HG03175 (cell line): ENCODE measurements around the gene SREK1IP1.
"Not testable (repeated sequence)": the region's sequence is repeated elsewhere in the genome, so short reads cannot be mapped to it uniquely, and the experiment has no call there.

Experiments used
- ATAC-seq: cut with Tn5 transposase; IDR thresholded peaks from one replicate; pipeline ENCODE4 v1.9.1; 2021; ENCODE audit warnings: mild to moderate bottlenecking, moderate library complexity; ENCODE audit not compliant: unreplicated experiment

Gene SREK1IP1

DNA sequence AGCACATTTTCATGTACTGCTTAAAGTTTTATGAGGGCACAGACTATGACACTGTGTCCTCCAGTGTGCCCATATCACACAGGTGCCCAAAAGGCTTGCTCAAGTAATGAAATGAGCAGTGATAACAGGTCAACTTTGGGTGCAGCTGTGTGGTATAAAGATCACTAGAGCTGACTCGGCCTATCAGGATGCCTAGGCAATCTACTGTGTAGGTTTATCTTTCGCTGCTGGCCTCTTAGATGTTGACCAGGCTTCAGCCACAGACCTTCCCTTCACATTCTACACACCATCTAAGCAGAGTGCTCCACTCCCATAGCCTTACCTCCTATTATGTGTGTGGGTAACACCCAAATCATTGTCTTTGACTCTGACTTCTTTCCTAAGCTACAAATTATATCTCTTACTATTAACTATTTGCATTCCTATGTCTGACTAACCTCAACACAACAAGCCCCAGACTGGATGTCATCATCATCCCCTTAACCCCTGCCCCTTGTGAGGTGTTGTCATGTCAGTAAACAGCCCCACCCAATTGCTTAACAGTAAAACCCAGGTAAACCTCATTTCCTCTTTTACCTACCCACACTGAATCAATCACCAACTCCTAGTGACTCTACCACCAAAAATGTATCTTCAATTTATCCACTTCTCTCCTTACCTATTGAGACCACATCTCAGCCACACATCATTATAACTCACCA is 2.5 kb downstream of the SREK1IP1 start:
- no peak for ATAC-seq

DNA sequence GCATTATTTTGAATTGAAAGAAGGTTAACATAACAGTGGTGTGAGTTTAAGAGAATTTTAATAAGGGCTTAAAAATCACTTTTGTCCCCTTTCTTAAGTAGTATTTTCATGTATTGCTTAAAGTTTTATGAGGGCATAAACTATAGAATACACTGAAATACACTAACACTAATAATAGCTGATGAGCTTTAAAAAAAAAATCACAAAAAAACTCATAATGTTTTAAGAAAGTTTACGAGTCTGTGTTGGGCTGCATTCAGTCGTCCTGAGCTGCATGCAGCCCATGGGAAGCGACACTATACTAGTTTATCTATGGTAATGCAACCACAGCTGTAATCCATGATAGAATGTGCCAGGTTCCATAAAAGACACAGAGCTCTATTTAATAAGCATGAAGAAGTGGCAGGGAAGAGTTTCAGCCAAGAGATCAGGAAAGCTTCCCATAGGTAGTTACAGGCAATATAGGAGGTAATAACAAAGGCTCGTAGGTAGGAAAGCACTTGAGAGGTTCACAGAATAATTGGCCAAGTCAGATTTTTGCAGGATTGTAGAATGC is 4.5 kb downstream of the SREK1IP1 start:
- ATAC-seq, result no peak

DNA sequence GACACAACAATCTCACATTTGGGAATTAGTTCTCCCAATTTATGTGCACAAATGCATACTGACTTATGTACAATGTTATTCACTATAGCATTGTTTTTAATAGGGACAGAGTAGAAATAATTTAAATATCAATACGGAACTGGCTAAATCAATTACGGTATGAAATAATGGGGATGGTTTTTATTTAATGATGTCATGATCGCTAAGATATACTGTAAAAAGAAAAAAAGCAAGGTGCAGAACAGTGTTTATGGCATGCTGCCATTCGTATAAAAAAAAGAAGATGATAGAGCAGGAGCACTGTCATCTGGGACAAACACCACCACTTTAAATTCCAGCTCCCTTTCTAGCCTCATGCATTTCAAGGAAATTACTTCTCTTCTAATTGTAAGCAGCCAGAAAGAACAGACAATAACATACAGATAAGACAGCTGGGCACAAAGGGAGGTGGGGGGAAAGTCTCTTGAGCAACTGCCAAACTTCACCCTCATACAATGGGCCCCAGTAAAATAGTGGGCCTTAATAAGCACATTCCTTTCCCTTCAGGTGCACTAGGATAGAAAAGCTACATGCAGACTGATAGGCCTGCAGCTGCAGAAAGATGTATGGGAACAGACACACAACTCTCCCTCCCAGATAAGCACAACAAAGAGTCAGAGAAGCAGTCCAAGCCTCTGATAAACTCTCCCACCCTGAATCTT is 8.4 kb downstream of the SREK1IP1 start:
- ATAC-seq, result no peak

- ATAC-seq, result no peak
These were observed 9.6 kb downstream of the SREK1IP1 start for GRCh38 chr5:64758901-64759300.

GRCh38 chr5:64754066-64754465 is 14.4 kb downstream of the SREK1IP1 start:
- no peak for ATAC-seq

- ATAC-seq, result no peak
These were observed 19.1 kb downstream of the SREK1IP1 start for GRCh38 chr5:64749385-64749784.

DNA sequence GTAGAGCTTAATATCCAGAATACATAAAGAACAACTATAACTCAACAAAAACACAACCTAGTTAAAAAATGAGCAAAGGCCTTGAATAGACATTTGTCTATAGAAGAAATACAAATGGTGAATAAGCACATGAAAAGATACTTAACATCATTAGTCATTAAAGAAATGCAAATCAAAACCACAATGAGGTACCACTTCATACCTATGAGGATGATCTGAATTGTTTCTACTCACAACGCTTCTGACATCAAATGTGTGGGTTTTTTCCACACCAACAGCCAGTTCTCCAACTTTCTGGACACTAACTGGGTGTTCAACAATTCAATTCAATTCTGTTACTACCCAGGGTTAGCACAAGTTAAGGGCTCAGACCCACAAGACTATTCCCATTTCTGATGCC is 22.0 kb downstream of the SREK1IP1 start:
- no peak for ATAC-seq

DNA sequence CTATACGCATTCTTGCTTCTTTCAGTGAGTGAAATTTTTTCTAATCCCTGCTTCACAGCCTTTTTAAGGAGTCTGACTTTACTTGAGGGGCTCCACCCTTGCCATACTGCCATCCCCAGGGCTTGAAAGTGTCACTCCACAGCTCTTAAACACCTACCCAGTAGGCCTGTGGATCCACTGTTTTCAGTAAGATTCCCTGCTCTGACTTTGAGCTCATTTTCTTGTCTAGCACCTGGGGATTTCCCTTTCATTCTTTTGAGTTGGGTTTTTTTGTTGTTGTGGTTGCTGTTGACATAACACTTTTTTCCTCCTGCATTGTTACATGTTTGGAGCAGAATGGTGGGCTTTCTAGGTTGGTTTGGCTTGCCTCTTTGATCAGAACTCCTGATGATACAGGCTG is 23.6 kb downstream of the SREK1IP1 start:
- no peak for ATAC-seq

DNA sequence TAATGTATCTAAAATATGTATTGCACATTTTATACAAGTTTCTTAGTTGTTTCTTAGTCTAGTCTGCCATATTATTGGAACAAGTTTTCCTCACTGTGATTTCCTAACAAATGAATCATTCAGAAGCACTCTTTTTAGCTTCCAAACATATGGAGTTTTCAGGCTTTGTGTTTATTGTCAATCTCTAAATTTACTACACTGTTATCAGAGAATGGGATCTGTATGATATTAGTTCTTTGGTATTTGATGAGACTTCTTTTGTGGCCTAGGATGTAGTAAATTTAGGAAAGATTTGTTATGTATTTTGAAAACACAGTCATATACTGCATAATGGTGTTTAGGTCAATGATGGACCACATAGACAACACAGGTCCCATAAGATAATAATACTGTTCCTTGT is 25.7 kb downstream of the SREK1IP1 start:
- no peak for ATAC-seq

DNA sequence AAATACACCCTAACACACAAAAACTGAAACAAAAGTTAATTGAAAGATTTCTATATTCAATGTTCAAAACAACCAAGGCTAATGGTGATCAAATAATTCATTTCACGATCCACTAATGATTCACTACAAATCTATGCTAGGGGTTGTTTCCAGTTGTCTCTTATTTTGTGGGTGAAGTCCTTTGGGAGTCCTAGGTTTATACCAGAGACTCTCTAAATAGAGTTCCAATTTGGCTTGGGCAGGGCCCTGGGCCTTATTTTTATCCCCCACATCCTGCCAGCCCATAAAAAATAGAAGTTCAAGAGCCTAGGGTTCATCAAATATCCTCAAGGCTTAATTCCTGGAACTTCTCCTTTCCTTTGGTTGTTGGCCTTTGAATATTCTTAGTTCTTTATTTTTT is 26.1 kb downstream of the SREK1IP1 start:
- no peak for ATAC-seq

GRCh38 chr5:64727150-64727549 is 41.3 kb downstream of the SREK1IP1 start:
- ATAC-seq, result no peak

DNA sequence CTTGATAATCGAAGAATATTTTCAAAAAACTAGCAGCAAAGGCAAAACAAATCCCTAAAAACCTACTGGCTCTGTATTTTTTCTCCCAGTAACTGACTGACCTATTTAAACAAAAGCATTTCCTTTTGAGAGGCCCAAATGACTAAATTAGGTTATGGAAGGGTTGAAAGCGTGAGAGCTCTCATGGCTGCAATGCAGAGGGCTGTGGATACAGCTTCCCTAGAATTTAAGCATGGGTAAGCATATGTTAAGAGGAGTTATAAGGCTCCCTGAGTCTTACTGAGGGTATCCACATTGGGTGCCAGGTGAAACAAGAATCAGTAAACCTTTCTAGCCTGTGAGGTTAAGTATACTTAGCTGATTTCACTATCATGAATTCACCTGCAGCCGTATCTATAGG is 45.9 kb downstream of the SREK1IP1 start:
- ATAC-seq, result no peak

DNA sequence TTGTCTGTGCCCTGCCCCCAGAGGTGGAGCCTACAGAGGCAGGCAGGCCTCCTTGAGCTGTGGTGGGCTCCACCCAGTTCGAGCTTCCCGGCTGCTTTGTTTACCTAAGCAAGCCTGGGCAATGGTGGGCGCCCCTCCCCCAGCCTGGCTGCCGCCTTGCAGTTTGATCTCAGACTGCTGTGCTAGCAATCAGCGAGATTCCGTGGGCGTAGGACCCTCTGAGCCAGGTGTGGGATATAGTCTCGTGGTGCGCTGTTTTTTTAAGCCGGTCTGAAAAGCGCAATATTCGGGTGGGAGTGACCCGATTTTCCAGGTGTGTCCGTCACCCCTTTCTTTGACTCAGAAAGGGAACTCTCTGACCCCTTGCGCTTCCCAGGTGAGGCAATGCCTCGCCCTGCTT is 54.0 kb downstream of the SREK1IP1 start:
- ATAC-seq, result not testable (repeated sequence)

DNA sequence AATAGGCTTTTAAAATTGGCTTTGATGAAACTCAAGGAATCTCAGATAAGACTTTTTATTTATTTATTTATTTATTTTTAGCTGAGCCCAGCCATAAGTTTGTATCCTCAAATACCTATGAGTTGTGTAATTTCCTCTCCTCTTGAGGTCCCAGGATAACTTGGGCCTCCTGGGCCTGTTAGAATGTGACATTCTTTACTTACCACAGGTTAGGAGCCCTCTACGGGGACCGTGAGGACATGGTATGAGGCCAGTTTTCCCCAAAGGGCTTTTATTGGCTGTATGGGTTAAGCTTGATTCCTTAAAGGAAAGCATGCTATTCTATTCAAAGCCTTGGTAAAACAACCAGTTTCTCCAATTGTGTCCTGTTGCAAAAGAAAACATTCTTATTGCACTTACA is 61.3 kb downstream of the SREK1IP1 start:
- no peak for ATAC-seq

- not testable (repeated sequence) for ATAC-seq
These were observed 62.4 kb downstream of the SREK1IP1 start for GRCh38 chr5:64706074-64706473.

DNA sequence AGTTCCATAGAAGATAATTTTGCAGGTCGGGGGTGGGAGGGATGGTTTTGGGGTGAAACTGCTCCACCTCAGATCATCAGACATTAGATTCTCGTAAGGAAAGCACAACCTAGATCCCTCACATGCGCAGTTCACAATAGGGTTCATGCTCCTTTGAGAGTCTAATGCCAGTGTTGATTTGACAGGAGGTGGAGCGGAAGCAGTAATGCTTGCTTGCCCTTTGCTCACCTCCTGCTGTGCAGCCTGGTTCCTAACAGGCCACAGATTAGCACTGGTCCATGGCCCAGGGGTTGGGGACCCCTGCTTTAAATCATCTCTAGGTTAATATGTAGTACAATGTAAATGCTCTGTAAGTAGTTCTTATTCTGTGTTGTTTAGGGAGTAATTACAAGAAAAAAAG is 67.7 kb downstream of the SREK1IP1 start:
- no peak for ATAC-seq

- not testable (repeated sequence) for ATAC-seq
These were observed 72.1 kb downstream of the SREK1IP1 start for GRCh38 chr5:64696414-64696813.

GRCh38 chr5:64693636-64694035 is 74.9 kb downstream of the SREK1IP1 start:
- ATAC-seq, result no peak

DNA sequence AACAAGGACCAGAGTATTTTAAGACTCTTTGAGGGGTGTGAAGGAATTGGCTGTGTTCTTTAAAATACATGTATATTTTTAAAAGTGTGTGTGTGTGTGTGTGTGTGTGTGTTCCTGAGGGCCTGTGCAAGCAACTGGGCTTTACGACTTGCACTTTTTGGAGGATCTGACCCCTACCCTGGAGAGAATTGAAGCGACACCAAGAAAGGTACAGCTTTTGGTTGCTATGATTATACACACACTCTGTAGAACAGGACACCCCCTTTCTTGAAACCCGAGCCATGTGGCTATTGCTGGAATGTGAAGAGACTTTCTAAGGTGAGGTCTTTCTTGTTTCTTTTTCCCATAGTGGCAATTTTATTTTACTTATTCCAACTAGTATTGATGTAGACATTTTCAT is 77.2 kb downstream of the SREK1IP1 start:
- ATAC-seq, result no peak

GRCh38 chr5:64690417-64691151 is 77.9 kb downstream of the SREK1IP1 start, which contains the start of gene SHISAL2B:
TSS of gene SHISAL2B (plus strand) at chr5:64690503. CDS start at chr5:64690624, 121 bp downstream.
- ATAC-seq, result no peak

- no peak for ATAC-seq
These were observed 78.4 kb downstream of the SREK1IP1 start for GRCh38 chr5:64690104-64690416.

GRCh38 chr5:64688965-64689364 is 79.5 kb downstream of the SREK1IP1 start:
- no peak for ATAC-seq
